Adipose tissue (tissue), 3 donors: ENCODE results near the gene OCA2. TPM values are rescaled to one million over a fixed set of nuclear protein-coding genes. Genes with fewer than 3 reads are reported as not detected.

Source experiments
- H3K27ac ChIP-seq: one replicate; pipeline ENCODE4 v1.5.1; 2013; ENCODE audit warnings: low read depth, low read length
- WGBS, 3 donors: extraction: QIAGEN DNeasy Blood & Tissue Kit; methylation state at CpG; one replicate each; pipeline ENCODE4 v1.1.7; 2013; 5-methylcytosine and 5-hydroxymethylcytosine counted together
- polyA plus RNA-seq, 3 donors: library from polyadenylated mRNA; stranded (reverse); fragments of 200-250 nt; gene quantifications; one replicate each; pipeline ENCODE4 v1.2.3, GENCODE V29; 2013
- donor health status: healthy with polysubstance abuse.
- donor health status: Bipolar disorder and iron deficiency.
- donor health status: healthy.

The OCA2 gene
- polyA plus RNA-seq, 3 donors: 0.06 TPM; not detected in 2

GRCh38 chr15:27937851-27938250 lies 161.3 kb downstream of the OCA2 start:
- 52 to 65% (median 57%) methylated on average over 1 of the region's 1 CpG for WGBS, 3 donors
- H3K27ac ChIP-seq: no peak overlapping the region

- WGBS, 3 donors: 46 to 62% (median 61%) methylated on average over 2 of the region's 2 CpGs
- no peak overlapping the region for H3K27ac ChIP-seq
These were observed 163.0 kb downstream of the OCA2 start for GRCh38 chr15:27936164-27936563.

- no peak overlapping the region for H3K27ac ChIP-seq
- 71 to 82% (median 76%) methylated on average over 4 of the region's 4 CpGs for WGBS, 3 donors
These were observed 163.8 kb downstream of the OCA2 start for GRCh38 chr15:27935328-27935727.

- WGBS, 3 donors: 50 to 76% (median 74%) methylated on average over 9 of the region's 9 CpGs
- no peak overlapping the region for H3K27ac ChIP-seq
These were observed 164.3 kb downstream of the OCA2 start for GRCh38 chr15:27934782-27935181.

- WGBS, 3 donors: 85 to 95% (median 90%) methylated on average over 6 of the region's 6 CpGs
- H3K27ac ChIP-seq: no peak overlapping the region
These were observed 165.6 kb downstream of the OCA2 start for GRCh38 chr15:27933562-27933961.

GRCh38 chr15:27932600-27932999 lies 166.5 kb downstream of the OCA2 start:
- 70 to 89% (median 83%) methylated on average over 3 of the region's 3 CpGs for WGBS, 3 donors
- no peak overlapping the region for H3K27ac ChIP-seq

- no peak overlapping the region for H3K27ac ChIP-seq
- WGBS, 3 donors: 27 to 43% (median 35%) methylated on average over 1 of the region's 1 CpG
These were observed 170.7 kb downstream of the OCA2 start for GRCh38 chr15:27928386-27928785.

GRCh38 chr15:27912283-27912682 lies 186.8 kb downstream of the OCA2 start:
- no peak overlapping the region for H3K27ac ChIP-seq
- 79 to 80% (median 80%) methylated on average over 3 of the region's 3 CpGs for WGBS, 3 donors

GRCh38 chr15:27906802-27907201 lies 192.3 kb downstream of the OCA2 start:
- 80 to 83% (median 82%) methylated on average over 4 of the region's 4 CpGs for WGBS, 3 donors
- H3K27ac ChIP-seq: no peak overlapping the region

GRCh38 chr15:27903405-27903804 lies 195.7 kb downstream of the OCA2 start:
- 82 to 89% (median 83%) methylated on average over 9 of the region's 9 CpGs for WGBS, 3 donors
- no peak overlapping the region for H3K27ac ChIP-seq

- no peak overlapping the region for H3K27ac ChIP-seq
- 80 to 84% (median 82%) methylated on average over 38 to 43 of the region's 43 CpGs for WGBS, 3 donors
These were observed 196.3 kb downstream of the OCA2 start for GRCh38 chr15:27902680-27903385.

- no peak overlapping the region for H3K27ac ChIP-seq
- 87 to 94% (median 92%) methylated on average over 5 of the region's 5 CpGs for WGBS, 3 donors
These were observed 199.4 kb downstream of the OCA2 start for GRCh38 chr15:27899583-27900285.

GRCh38 chr15:27897481-27897880 lies 201.6 kb downstream of the OCA2 start:
- 71 to 91% (median 76%) methylated on average over 9 of the region's 9 CpGs for WGBS, 3 donors
- H3K27ac ChIP-seq: no peak overlapping the region

- 61 to 87% (median 81%) methylated on average over 1 of the region's 1 CpG for whole genome bisulfite sequencing, 3 donors
These were observed 204.5 kb downstream of the OCA2 start for GRCh38 chr15:27894645-27895044.

GRCh38 chr15:27889258-27889657 lies 209.9 kb downstream of the OCA2 start:
- WGBS, 3 donors: 78 to 92% (median 83%) methylated on average over 3 of the region's 3 CpGs
- no peak overlapping the region for H3K27ac ChIP-seq

More at GRCh38 chr15:27894645-27895044, 204.5 kb downstream of the OCA2 start:
- no peak overlapping the region for H3K27ac ChIP-seq

- no peak overlapping the region for H3K27ac ChIP-seq
These were observed 213.9 kb downstream of the OCA2 start for GRCh38 chr15:27885201-27885600.

- H3K27ac ChIP-seq: no peak overlapping the region
- WGBS, 3 donors: 52 to 64% (median 59%) methylated on average over 4 of the region's 4 CpGs
These were observed 214.4 kb downstream of the OCA2 start for GRCh38 chr15:27884726-27885125.

GRCh38 chr15:27878841-27879240 lies 220.3 kb downstream of the OCA2 start:
- 54 to 76% (median 71%) methylated on average over 5 of the region's 5 CpGs for WGBS, 3 donors
- H3K27ac ChIP-seq: no peak overlapping the region

- H3K27ac ChIP-seq: no peak overlapping the region
These were observed 225.3 kb downstream of the OCA2 start for GRCh38 chr15:27873828-27874227.

- WGBS, 3 donors: 83 to 86% (median 85%) methylated on average over 7 of the region's 7 CpGs
- no peak overlapping the region for H3K27ac ChIP-seq
These were observed 226.1 kb downstream of the OCA2 start for GRCh38 chr15:27873039-27873438.
